Endodermal cell (in vitro differentiated cells): ENCODE results near the gene NID1. TPM values are rescaled to one million over a fixed set of nuclear protein-coding genes. Genes with fewer than 3 reads are reported as not detected.
A peak's percentile ranks its signal among the peaks of the same experiment; 100 is the strongest.

ENCODE experiments used
- DNase-seq: peaks from one replicate; pipeline ENCODE4 v3.0.0-alpha.2; 2017
- H3K27ac ChIP-seq: 2 replicates; pipeline ENCODE4 v1.5.1; 2013; ENCODE audit warnings: mild to moderate bottlenecking, low read depth, low read length, moderate library complexity
- H3K27me3 ChIP-seq: 2 replicates; pipeline ENCODE4 v1.6.1; 2013; ENCODE audit warnings: mild to moderate bottlenecking, low read length, moderate library complexity; ENCODE audit not compliant: insufficient read depth, control insufficient read depth, poor library complexity, severe bottlenecking
- H3K36me3 ChIP-seq: 2 replicates; pipeline ENCODE4 v1.7.0; 2013; ENCODE audit warnings: mild to moderate bottlenecking, low read length, moderate library complexity; ENCODE audit not compliant: control insufficient read depth, insufficient read depth
- H3K4me1 ChIP-seq: one replicate; pipeline ENCODE4 v1.7.0; 2013; ENCODE audit warnings: low read length; ENCODE audit not compliant: control insufficient read depth, insufficient read depth
- H3K4me3 ChIP-seq: 2 replicates; pipeline ENCODE4 v1.5.1; 2013; ENCODE audit warnings: mild to moderate bottlenecking, low read length, moderate library complexity
- H3K9ac ChIP-seq: 2 replicates; pipeline ENCODE4 v1.6.1; 2013; ENCODE audit warnings: mild to moderate bottlenecking, low read length, moderate library complexity; ENCODE audit not compliant: poor library complexity, severe bottlenecking; ENCODE audit errors: extremely low read depth
- H3K9me3 ChIP-seq: 2 replicates; pipeline ENCODE4 v1.6.1; 2013; ENCODE audit warnings: mild to moderate bottlenecking, low read length, moderate library complexity; ENCODE audit not compliant: control insufficient read depth
- H3K27ac Mint-ChIP-seq: 2 replicates; pipeline ENCODE4 v1.8.0; 2020; ENCODE audit warnings: mixed read lengths
- H3K27me3 Mint-ChIP-seq: 2 replicates; pipeline ENCODE4 v1.8.0; 2021; ENCODE audit warnings: mild to moderate bottlenecking, mixed read lengths; ENCODE audit not compliant: insufficient read depth
- H3K36me3 Mint-ChIP-seq: 2 replicates; pipeline ENCODE4 v1.8.0; 2020; ENCODE audit warnings: low read depth, mixed read lengths
- H3K4me1 Mint-ChIP-seq: 2 replicates; pipeline ENCODE4 v1.8.0; 2020; ENCODE audit warnings: mixed read lengths
- H3K4me3 Mint-ChIP-seq: 2 replicates; pipeline ENCODE4 v1.8.0; 2020; ENCODE audit warnings: mild to moderate bottlenecking, moderate library complexity, mixed read lengths
- H3K9me3 Mint-ChIP-seq: 2 replicates; pipeline ENCODE4 v1.8.0; 2020; ENCODE audit warnings: mild to moderate bottlenecking, mixed read lengths
- CTCF ChIP-seq: fragments of 200-600 bp; sonication (generic); conservative IDR thresholded peaks from 2 replicates; pipeline ENCODE4 v1.5.0; 2021; ENCODE audit warnings: antibody characterized with exemption, mild to moderate bottlenecking
- WGBS, 2 experiments: methylation state at CpG; one replicate each; pipeline versions ENCODE4 v1.1.5 to v1.1.7; 2013; ENCODE audit warnings: missing lambda C conversion rate in 2 of 2, mixed read lengths in 1 of 2; ENCODE audit not compliant: insufficient coverage in 1 of 2, insufficient read length in 1 of 2; 5-methylcytosine and 5-hydroxymethylcytosine counted together
- total RNA-seq, 2 donors: library from RNA; stranded (reverse); fragmentation: NEBNext Ultra II Directional in 1 of 2; extraction: Animal tissue kit (Norgen Biotek cat#: 25700) in 1 of 2; gene quantifications; 2 replicates in 1 of 2; 3 replicates in 1 of 2; pipeline ENCODE4 v1.2.1, GENCODE V29; 2021

NID1 gene
- total RNA-seq, 2 donors from 2014 or later, result 12.7 to 18.3 TPM

GRCh38 chr1:236052232-236052993, 12.5 kb downstream of the NID1 start:
- Histone ChIP-seq H3K27me3 (no peaks in the 10 kb centered on the region), H3K4me1 (no peaks in the 10 kb centered on the region), H3K36me3 (no peaks in the 10 kb centered on the region), H3K4me3 (no peak overlapping the region), H3K9me3 (no peaks in the 10 kb centered on the region), H3K27ac (no peak overlapping the region), H3K9ac (no peak overlapping the region)
- Mint-ChIP-seq H3K9me3 (peaks cover 2% of the 10 kb centered on the region), H3K27ac (no peak overlapping the region), H3K36me3 (no peaks in the 10 kb centered on the region), H3K4me1 (peaks cover 10% of the 10 kb centered on the region), H3K27me3 (peaks cover 5% of the 10 kb centered on the region), H3K4me3 (no peak overlapping the region)
- TF ChIP-seq CTCF, result no peak
- WGBS, 2 experiments, result 93 to 95% methylated on average over 10 to 11 of the region's 12 CpGs
- no peak for DNase-seq

- Mint-ChIP-seq H3K27me3 (peaks cover 5% of the 10 kb centered on the region), H3K4me3 (no peak overlapping the region), H3K9me3 (peaks cover 2% of the 10 kb centered on the region), H3K36me3 (no peaks in the 10 kb centered on the region), H3K4me1 (peaks cover 10% of the 10 kb centered on the region), H3K27ac (no peak overlapping the region)
- DNase-seq, result peak; percentile 65
- no peaks in the 10 kb centered on the region for H3K36me3 ChIP-seq
- no peak for TF ChIP-seq CTCF
- H3K4me3 ChIP-seq, result no peak overlapping the region
- 22 to 55% methylated on average over 5 to 9 of the region's 9 CpGs for WGBS, 2 experiments
- H3K27me3 ChIP-seq, result no peaks in the 10 kb centered on the region
- no peak overlapping the region for H3K9ac ChIP-seq
- no peak overlapping the region for H3K27ac ChIP-seq
- no peaks in the 10 kb centered on the region for H3K9me3 ChIP-seq
- H3K4me1 ChIP-seq, result no peaks in the 10 kb centered on the region
Measured at GRCh38 chr1:236051242-236051791, 13.6 kb downstream of the NID1 start.

GRCh38 chr1:236045771-236046170, 19.1 kb downstream of the NID1 start:
- Histone ChIP-seq H3K4me3 (no peak overlapping the region), H3K9me3 (peaks cover 6% of the 10 kb centered on the region), H3K36me3 (no peaks in the 10 kb centered on the region), H3K27me3 (no peaks in the 10 kb centered on the region), H3K27ac (no peak overlapping the region), H3K9ac (no peak overlapping the region), H3K4me1 (no peaks in the 10 kb centered on the region)
- Mint-ChIP-seq H3K4me1 (peaks cover 8% of the 10 kb centered on the region), H3K27me3 (no peaks in the 10 kb centered on the region), H3K4me3 (no peak overlapping the region), H3K9me3 (peaks cover 7% of the 10 kb centered on the region), H3K36me3 (peaks cover 6% of the 10 kb centered on the region), H3K27ac (no peak overlapping the region)
- TF ChIP-seq CTCF, result no peak
- WGBS, 2 experiments, result 97 to 98% methylated on average over 5 of the region's 5 CpGs
- DNase-seq, result no peak
